ENCODE results near the gene MRPS30.
"Not testable (repeated sequence)": the region's sequence is repeated elsewhere in the genome, so short reads cannot be mapped to it uniquely, and the experiment has no call there.

Gene MRPS30

DNA sequence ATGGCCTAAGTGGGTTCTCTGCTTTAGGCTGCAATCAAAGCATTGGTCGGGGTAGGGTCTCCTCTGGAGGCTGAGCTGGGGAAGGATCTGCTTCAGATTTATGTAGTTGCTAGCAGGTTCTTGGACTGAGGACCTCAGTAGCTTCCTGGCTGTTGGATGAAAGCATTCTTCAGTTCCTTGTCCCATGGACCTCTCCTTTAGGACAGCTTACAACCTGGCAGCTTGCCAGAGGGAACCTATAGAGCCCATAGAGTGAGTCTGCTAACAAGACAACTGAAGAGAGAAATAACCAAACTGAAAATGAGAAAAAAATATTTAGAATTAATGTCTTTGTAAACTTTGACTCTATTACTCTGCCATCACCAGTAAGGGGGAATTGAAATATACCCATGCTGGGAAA lies 12.4 kb downstream of the MRPS30 start:
- DNase-seq, result peak; percentile 1

DNA sequence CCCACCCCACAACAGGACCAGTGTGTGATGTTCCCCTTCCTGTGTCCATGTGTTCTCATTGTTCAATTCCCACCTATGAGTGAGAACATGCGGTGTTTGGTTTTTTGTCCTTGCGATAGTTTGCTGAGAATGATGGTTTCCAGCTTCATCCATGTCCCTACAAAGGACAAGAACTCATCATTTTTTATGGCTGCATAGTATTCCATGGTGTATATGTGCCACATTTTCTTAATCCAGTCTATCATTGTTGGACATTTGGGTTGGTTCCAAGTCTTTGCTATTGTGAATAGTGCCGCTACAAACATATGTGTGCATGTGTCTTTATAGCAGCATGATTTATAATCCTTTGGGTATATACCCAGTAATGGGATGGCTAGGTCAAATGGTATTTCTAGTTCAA lies 15.9 kb downstream of the MRPS30 start:
- DNase-seq, result not testable (repeated sequence)

DNA sequence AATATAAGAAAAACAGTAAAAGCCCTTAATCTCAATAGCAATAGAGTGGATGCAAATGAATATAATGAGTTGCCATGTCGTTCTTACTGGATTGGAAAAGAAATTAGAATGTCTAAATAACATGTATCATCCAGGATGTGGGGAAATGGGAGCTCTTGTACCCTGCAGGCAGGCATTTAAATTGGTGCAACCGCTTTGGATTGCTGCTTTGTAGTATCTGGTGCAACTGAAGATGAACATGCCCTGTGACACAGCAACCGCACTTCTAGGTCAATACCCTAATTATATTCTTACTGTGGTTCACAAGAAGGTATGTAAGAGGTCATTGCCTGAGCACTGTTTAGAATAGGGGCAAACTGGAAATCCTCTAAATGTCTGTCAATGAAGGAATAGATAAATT lies 18.9 kb downstream of the MRPS30 start:
- no peak for DNase-seq

DNA sequence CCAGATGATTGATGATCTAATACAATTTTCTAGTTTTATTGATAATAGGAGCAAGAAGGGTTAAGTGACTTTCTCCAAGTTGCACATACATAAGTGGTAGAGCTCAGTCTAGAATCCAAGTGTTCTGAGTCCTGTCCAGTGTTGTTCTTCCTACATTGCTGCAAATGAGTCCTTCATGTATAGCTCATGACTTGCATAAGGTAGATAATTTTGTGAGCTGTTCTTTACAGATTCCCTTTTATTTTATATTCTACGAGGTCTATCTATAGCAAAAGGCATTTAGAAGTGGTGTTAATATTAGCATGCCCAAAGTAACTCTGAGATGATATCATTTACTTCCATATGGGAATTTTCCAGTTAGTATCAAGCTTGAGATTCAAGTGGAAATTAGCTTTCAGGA lies 20.0 kb downstream of the MRPS30 start:
- no peak for DNase-seq

DNA sequence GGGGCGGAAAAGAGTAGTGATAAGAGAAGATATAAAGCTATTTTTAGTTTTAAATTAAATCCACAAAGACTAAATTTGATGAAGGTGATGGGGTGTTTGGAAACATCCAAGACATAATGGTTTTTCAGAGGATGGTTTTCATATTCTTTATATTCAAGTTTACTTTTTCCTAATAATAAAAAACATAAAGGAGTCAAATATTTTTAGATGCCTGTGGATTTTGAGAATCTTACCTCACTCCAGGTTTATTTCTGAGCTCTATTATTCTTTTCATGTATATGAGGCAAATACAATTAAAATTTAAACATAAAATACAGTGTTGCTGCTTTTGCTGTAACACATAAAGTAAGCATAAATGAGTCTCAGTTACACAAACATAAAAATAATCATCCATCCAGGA lies 22.2 kb downstream of the MRPS30 start:
- no peak for DNase-seq

DNA sequence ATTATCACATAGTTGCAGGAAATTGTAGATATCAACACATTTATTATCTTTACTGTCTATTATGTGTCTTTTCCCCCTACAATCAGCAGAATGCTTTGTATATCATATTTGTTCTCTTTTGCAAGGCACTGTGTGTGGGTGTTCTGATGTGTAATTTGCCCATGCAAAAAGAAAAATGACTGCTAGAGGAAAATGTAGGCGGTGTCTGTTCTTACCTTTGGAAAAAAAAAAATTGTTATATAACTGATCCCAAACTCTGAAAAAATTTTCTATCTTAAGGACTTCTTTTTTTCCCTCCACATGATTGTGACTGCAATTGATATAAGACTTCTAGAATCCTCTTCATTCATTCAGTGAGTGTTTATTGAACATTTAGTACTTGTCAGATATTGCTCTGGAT lies 24.5 kb downstream of the MRPS30 start:
- DNase-seq, result no peak

DNA sequence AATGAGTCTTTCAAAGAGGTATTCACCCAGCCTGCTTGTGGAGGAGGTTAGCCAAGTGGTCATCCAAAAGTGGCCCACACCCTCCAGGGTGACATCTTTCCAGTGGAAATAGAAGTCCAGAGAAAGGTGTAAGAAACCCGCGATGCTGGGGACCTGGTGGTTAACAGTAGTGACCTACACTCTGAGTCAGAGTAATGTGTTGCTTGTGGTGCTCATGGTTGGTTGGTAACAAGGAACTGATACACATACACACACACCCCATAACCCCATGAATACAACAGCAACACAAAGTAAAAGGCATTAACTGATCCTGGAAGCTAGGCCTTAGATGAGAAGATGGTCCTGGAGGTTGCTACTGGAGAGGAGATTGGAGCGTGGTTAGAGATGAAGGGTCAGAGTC lies 26.9 kb downstream of the MRPS30 start:
- no peak for DNase-seq

DNA sequence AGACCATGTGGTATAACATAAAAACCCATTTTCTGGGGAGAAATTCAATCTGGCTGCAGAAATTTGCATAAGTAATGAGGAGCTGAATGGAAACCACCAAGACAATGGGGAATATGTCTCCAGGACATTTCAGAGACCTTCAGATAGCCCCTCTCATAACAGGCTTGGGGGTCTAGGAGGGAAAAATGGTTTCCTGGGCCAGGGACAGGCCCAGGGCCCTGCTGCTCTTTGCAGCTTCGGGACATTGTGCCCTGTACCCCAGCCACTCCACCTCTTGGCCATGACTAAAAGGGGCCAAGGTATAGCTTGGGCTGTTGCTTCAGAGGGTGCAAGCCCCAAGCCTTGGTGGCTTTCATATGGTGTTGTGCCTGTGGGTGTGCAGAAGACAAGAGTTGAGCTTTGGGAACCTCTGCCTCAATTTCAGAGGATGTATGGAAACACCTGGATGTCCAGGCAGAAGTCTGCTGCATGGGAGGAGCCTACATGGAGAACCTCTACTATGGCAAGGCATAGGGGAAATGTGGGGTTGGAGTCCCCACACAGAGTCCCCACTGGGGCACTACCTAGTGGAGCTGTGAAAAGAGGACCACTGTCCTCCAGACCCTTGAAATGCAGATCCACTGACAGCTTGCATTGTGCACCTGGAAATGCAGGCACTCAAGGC lies 30.4 kb downstream of the MRPS30 start:
- DNase-seq, result no peak

DNA sequence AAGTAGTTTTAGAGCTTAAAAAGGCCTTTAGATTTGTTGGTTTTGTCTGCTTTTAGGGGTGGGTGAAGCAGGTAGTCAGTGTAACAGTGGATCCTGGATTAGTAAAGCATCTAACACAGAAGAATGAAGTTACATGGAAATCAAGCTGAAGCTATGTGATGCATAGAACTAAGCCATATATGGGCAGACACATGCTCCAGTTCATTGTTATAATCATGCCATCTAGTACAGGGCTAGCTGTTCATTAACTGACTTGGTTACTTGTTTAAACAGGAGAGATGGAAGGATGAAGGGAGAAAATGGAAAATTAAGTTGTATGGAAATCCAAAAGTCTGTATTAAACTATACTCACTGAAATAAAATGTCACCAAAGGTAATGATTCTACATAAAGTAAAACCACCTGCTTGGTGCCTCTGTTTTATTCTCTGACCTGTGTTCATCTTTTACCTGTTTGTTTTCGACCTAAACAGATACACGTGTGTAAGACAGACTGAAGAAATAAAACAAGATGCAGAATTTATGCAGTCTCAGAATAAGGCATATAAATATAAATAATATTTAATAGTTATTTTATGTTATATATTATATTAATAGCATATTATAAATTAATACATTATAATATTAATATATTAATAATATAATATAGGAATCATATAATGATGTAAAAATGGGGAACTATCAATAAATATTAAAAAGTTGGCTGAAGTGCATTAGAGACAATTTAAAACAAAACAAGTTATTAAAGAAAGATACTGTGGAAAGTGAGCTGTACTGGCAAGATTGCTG lies 33.9 kb downstream of the MRPS30 start:
- no peak for DNase-seq

DNA sequence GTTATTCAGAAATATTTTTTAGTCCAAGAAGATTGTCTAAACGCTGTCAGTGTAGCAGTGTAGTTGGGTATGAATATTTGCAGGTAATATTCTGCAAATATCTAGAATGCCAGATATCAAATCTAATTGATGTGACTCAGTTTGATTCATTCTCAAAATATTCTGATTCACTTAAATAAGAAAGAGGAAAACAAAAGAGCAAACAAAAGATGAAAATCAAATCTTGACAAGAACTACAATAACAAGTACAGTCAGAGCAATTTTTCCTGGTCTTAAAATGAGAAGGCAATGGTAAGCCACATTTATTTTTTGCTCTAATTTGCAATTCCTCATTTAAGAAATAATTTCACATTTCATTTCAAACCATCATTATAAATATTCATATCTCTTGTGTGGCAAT lies 36.0 kb downstream of the MRPS30 start:
- DNase-seq, result no peak

DNA sequence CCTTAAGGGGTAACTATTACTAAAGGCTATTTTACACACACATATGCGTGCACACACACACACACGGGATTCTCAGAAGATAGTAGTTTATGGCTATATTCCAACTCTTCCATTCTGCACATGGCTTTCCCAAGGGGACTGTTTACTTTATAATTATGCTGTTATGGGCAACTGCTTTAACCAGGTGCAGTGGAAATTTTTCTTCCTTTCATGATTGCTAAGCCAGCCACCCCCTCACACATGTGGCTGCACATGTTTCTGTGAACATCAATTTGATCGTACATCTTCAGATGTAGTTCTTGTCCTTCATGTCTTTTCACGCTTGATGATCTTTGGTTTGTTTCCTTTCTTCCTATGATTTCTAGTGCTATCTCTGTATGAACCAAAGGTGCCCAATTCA lies 37.0 kb downstream of the MRPS30 start:
- no peak for DNase-seq

DNA sequence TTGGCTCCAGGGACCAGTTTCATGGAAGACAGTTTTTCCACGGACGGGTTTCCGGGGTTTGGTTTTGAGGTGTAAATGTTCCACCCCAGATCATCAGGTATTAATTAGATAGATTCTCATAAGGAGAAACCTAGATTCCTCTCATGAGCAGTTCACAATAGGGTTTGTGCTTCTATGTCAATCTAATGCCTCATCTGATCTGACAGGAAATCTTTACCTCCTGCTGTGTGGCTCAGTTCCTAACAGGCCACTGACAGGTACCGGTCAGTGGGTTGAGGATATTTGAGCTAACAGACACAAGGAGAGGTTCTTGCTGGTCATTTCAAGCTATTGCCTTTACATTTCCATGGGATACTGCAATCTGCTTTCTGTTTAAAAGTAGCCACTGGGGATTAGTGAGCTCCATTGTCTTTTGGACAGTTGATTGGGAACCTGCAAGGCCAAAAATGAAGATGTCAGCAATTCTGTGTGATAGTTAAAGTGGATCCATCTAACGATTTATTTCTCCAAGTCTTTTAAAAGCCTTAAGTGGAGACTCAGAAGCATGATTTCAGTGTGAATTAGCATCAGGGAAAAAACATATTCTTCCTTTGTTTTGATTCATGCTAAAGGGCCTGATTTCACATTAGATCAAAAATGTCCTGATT lies 38.6 kb downstream of the MRPS30 start:
- no peak for DNase-seq

DNA sequence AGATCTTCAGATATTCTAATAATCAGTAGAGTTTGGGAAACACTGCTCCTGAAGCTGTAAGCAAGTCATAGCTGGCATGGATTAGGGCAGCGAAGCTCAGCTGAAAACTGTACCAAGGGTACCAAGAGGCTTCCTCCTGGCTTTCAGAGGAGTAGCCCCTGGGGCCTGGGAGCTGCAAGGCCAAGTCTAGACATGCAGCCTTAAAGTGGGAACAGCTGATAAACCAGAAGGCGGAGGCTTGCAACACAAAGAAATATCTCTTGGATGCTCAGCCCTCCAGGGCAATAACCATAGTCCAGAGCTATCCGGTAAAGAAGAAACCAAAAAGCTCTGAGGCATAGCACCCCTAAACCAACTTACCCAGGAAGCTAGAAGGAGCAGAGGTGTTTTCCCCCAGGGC lies 51.5 kb downstream of the MRPS30 start:
- no peak for DNase-seq

DNA sequence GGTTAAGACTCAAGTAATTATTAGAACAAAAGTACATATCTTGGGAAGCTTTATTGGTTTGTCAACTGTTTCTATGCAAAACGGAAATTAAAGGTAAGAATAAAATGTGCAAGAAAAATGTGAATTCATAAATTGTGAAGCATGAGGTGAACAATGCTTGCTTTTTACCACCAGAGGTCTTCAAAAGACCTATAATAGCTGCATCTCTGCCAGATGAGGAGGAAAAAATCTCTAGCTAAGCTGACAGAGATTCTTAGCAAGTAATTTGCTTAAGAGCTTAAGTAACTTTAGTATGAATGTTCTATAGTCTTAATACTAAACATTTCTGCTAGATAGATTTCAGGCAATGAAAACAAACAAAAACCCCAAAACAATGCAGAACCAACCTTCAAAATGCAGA lies 54.1 kb downstream of the MRPS30 start:
- DNase-seq, result peak; percentile 7
